ENCODE measurements around the gene ADRB1.

ADRB1 gene

GRCh38 chr10:114094795-114095194 lies 51.1 kb downstream of the ADRB1 start:
- DNase-seq (ENCODE audit: low spot score): no peak

GRCh38 chr10:114095559-114096337 lies 52.1 kb downstream of the ADRB1 start:
- no peak for DNase-seq (ENCODE audit: low spot score)
